NCI-H510A treated with DMSO at 0.1 percent for 48 hours (cell line): ENCODE measurements around the gene C18orf32.
"Not testable (repeated sequence)": the region's sequence is repeated elsewhere in the genome, so short reads cannot be mapped to it uniquely, and the experiment has no call there.

ENCODE experiments used
- DNase-seq: peaks from one replicate; lab custom pipeline; 2025; lab: John Stamatoyannopoulos, UW

Gene C18orf32

GRCh38 chr18:49486953-49487710 lies at the start of gene C18orf32:
TSS of gene C18orf32 (minus strand) at chr18:49487234. CDS start at chr18:49483748, 3,486 bp downstream.
- peak; percentile 79 for DNase-seq

GRCh38 chr18:49534846-49535601 lies 48.0 kb upstream of the C18orf32 start:
- DNase-seq = no peak

- no peak for DNase-seq
These were observed 44.7 kb upstream of the C18orf32 start for GRCh38 chr18:49531678-49532153.

- DNase-seq = no peak
These were observed 42.6 kb upstream of the C18orf32 start for GRCh38 chr18:49529596-49529995.

- no peak for DNase-seq
These were observed 40.7 kb upstream of the C18orf32 start for GRCh38 chr18:49527631-49528327.

- no peak for DNase-seq
These were observed 38.9 kb upstream of the C18orf32 start for GRCh38 chr18:49525981-49526380.

- DNase-seq = no peak
These were observed 37.9 kb upstream of the C18orf32 start for GRCh38 chr18:49524951-49525350.

GRCh38 chr18:49524349-49524748 lies 37.3 kb upstream of the C18orf32 start:
- no peak for DNase-seq

GRCh38 chr18:49523580-49524093 lies 36.6 kb upstream of the C18orf32 start:
- not testable (repeated sequence) for DNase-seq

GRCh38 chr18:49521216-49521835 lies 34.3 kb upstream of the C18orf32 start:
- DNase-seq = peak; percentile 27

GRCh38 chr18:49520661-49521145 lies 33.7 kb upstream of the C18orf32 start:
- DNase-seq = peak; percentile 43

- no peak for DNase-seq
These were observed 32.3 kb upstream of the C18orf32 start for GRCh38 chr18:49519101-49519971.

GRCh38 chr18:49517483-49517882 lies 30.4 kb upstream of the C18orf32 start:
- no peak for DNase-seq

GRCh38 chr18:49515516-49515915 lies 28.5 kb upstream of the C18orf32 start:
- no peak for DNase-seq

GRCh38 chr18:49515003-49515402 lies 28.0 kb upstream of the C18orf32 start:
- DNase-seq = not testable (repeated sequence)

- DNase-seq = no peak
These were observed 27.5 kb upstream of the C18orf32 start for GRCh38 chr18:49514577-49514976.

- DNase-seq = not testable (repeated sequence)
These were observed 25.8 kb upstream of the C18orf32 start for GRCh38 chr18:49512876-49513275.

- DNase-seq = peak; percentile 38
These were observed 23.5 kb upstream of the C18orf32 start for GRCh38 chr18:49510393-49511115.

- DNase-seq = not testable (repeated sequence)
These were observed 19.4 kb upstream of the C18orf32 start for GRCh38 chr18:49506438-49506837.

- DNase-seq = no peak
These were observed 16.9 kb upstream of the C18orf32 start for GRCh38 chr18:49503931-49504330.
